ENCODE results near the gene SNRNP70. TPM values are rescaled to one million over a fixed set of nuclear protein-coding genes. Genes with fewer than 3 reads are reported as not detected.

Gene SNRNP70
- total RNA-seq, 1 experiment from 2014 or later = 188 TPM

DNA sequence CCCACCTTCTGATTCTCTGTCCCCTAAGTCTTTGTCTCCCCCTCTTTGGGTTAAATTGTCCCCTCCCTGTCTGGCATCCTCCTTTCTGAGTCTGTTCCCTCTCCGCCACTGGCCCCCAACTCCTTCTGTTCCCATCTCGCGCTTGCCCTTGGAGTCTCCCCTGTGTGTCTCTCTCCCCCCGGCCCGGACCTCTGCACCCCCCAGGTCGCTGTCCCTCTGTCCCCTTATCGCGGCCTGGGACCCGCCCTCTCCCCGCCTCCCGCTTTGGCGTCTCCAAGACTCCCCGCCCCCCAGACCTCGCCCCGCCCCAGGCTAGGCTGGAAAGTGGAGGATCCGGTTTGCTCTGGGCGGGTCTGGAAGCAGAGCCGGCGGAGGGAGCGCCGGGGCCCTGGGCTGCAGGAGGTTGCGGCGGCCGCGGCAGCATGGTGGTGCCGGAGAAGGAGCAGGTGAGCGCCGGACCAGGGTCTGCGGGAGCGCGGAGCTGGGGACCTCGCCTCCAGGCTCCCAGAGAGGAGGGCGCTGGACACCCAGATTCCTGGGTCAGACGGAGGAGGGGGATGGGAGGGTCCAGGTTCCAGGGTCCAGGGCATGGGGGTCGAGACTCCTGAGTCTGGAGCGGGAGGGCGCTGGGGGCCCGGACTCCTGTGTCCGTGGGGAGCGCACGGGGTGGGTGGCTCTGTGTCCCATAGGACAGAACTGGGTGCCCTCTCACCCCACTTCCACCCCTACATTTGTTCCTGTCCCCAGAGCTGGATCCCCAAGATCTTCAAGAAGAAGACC lies 72.4 kb downstream of the SNRNP70 start, which contains the start of gene TRPM4:
TSS of gene TRPM4 (plus strand) at position 348 of the 780 bp plus-strand sequence. CDS start at position 423, 75 bp downstream.
- peak; percentile 60 to 91 for DNase-seq (ENCODE audit: low read depth in 1 of 2, low spot score in 2 of 2)
- Histone ChIP-seq H3K4me3 (peak within 1 kb of the TSS; percentile 85), H3K27ac (peak within 1 kb of the TSS; percentile 34; the same call in 1 of the 2 replicates), H3K36me3 (no peaks in the 10 kb centered on the region; the same call in 1 of the 2 replicates), H3K27me3 (replicated peaks) (no peaks in the 10 kb centered on the region), H3K9me3 (replicated peaks) (no peaks in the 10 kb centered on the region), H3K4me1 (replicated peaks) (peaks cover 8% of the 10 kb centered on the region; the same call in 1 of the 2 replicates)

Other genes with a start within 250 kb of the SNRNP70 start
- gene HSD17B14, start 249.0 kb upstream of the SNRNP70 start, total RNA-seq (2014; rRNA removed; shearing (Covaris generic)) = not detected in 2 replicates
- gene PLEKHA4, start 216.8 kb upstream of the SNRNP70 start, total RNA-seq (2014; rRNA removed; shearing (Covaris generic)) = 3.5 and 11.8 TPM in 2 replicates
- 79.5 and 86.0 TPM in 2 replicates for gene PPP1R15A, start 213.0 kb upstream of the SNRNP70 start, total RNA-seq (2014; rRNA removed; shearing (Covaris generic))
- gene TULP2, start 186.7 kb upstream of the SNRNP70 start, total RNA-seq (2014; rRNA removed; shearing (Covaris generic)) = not detected in 2 replicates
- gene NUCB1, start 185.1 kb upstream of the SNRNP70 start, total RNA-seq (2014; rRNA removed; shearing (Covaris generic)) = 200 and 215 TPM in 2 replicates
- 0.16 and 1.7 TPM in 2 replicates for gene DHDH, start 151.8 kb upstream of the SNRNP70 start, total RNA-seq (2014; rRNA removed; shearing (Covaris generic))
- 57.4 and 75.1 TPM in 2 replicates for gene BAX, start 130.6 kb upstream of the SNRNP70 start, total RNA-seq (2014; rRNA removed; shearing (Covaris generic))
- gene FTL, start 120.1 kb upstream of the SNRNP70 start, total RNA-seq (2014; rRNA removed; shearing (Covaris generic)) = 2,837 and 3,145 TPM in 2 replicates
- gene GYS1, start 92.1 kb upstream of the SNRNP70 start, total RNA-seq (2014; rRNA removed; shearing (Covaris generic)) = 19.5 and 38.2 TPM in 2 replicates
- 238 and 322 TPM in 2 replicates for gene RUVBL2, start 91.6 kb upstream of the SNRNP70 start, total RNA-seq (2014; rRNA removed; shearing (Covaris generic))
- 0.34 TPM in 1 of 2 replicates, not detected in the other for gene LHB, start 68.4 kb upstream of the SNRNP70 start, total RNA-seq (2014; rRNA removed; shearing (Covaris generic))
- gene CGB3, start 61.1 kb upstream of the SNRNP70 start, total RNA-seq (2014; rRNA removed; shearing (Covaris generic)) = not detected in 2 replicates
- gene CGB2, start 53.6 kb upstream of the SNRNP70 start, total RNA-seq (2014; rRNA removed; shearing (Covaris generic)) = not detected in 2 replicates
- 1.00 TPM in 1 of 2 replicates, not detected in the other for gene CGB1, start 48.6 kb upstream of the SNRNP70 start, total RNA-seq (2014; rRNA removed; shearing (Covaris generic))
- not detected in 2 replicates for gene CGB5, start 41.6 kb upstream of the SNRNP70 start, total RNA-seq (2014; rRNA removed; shearing (Covaris generic))
- gene CGB8, start 36.3 kb upstream of the SNRNP70 start, total RNA-seq (2014; rRNA removed; shearing (Covaris generic)) = 0.61 TPM in 1 of 2 replicates, not detected in the other
- gene CGB7, start 27.7 kb upstream of the SNRNP70 start, total RNA-seq (2014; rRNA removed; shearing (Covaris generic)) = 0.08 TPM in 1 of 2 replicates, not detected in the other
- not detected in 2 replicates for gene NTF4, start 20.6 kb upstream of the SNRNP70 start, total RNA-seq (2014; rRNA removed; shearing (Covaris generic))
- gene KCNA7, start 12.8 kb upstream of the SNRNP70 start, total RNA-seq (2014; rRNA removed; shearing (Covaris generic)) = not detected in 2 replicates
- 15.9 and 21.6 TPM in 2 replicates for gene LIN7B, start 28.9 kb downstream of the SNRNP70 start, total RNA-seq (2014; rRNA removed; shearing (Covaris generic))
- 4.3 TPM in 1 of 2 replicates, not detected in the other for gene C19orf73, start 33.7 kb downstream of the SNRNP70 start, total RNA-seq (2014; rRNA removed; shearing (Covaris generic))
- 3.4 and 3.6 TPM in 2 replicates for gene PPFIA3, start 34.1 kb downstream of the SNRNP70 start, total RNA-seq (2014; rRNA removed; shearing (Covaris generic))
- not detected in 2 replicates for gene HRC, start 69.9 kb downstream of the SNRNP70 start, total RNA-seq (2014; rRNA removed; shearing (Covaris generic))
- gene TRPM4, start 72.3 kb downstream of the SNRNP70 start, total RNA-seq (2014; rRNA removed; shearing (Covaris generic)) = 6.8 and 9.2 TPM in 2 replicates
- gene SLC6A16, start 239.7 kb downstream of the SNRNP70 start, total RNA-seq (2014; rRNA removed; shearing (Covaris generic)) = not detected in 2 replicates
- not detected in 2 replicates for gene CD37, start 250.0 kb downstream of the SNRNP70 start, total RNA-seq (2014; rRNA removed; shearing (Covaris generic))